Lower leg skin (tissue), 4 donors: ENCODE data around the gene ATP8A2. TPM values are rescaled to one million over a fixed set of nuclear protein-coding genes. Genes with fewer than 3 reads are reported as not detected.

ENCODE experiments used
- DNase-seq, 2 donors: peaks; one replicate each; pipeline ENCODE4 v3.0.0-alpha.2; 2019; ENCODE audit warnings: low spot score in 2 of 2
- H3K4me3 ChIP-seq: fragments of 200-600 bp; sonication (generic); 2 replicates; pipeline ENCODE4 v1.5.1; 2017; ENCODE audit warnings: mild to moderate bottlenecking, low read depth; ENCODE audit not compliant: poor library complexity, severe bottlenecking
- CTCF ChIP-seq, 3 donors: fragments of 450-650 bp; IDR thresholded peaks; one replicate each; pipeline ENCODE4 v1.5.1; 2016; ENCODE audit warnings: antibody characterized with exemption in 3 of 3, mild to moderate bottlenecking in 3 of 3, moderate library complexity in 2 of 3
- POLR2A ChIP-seq, 2 donors: fragments of 450-650 bp; IDR thresholded peaks; one replicate each; pipeline ENCODE4 v1.6.1; 2016 to 2017; ENCODE audit warnings: antibody characterized with exemption in 2 of 2, mild to moderate bottlenecking in 1 of 2, moderate library complexity in 1 of 2
- WGBS, 2 donors: methylation state at CpG; one replicate each; pipeline ENCODE4 v1.1.5; 2018; 5-methylcytosine and 5-hydroxymethylcytosine counted together
- intact Hi-C: fragments of 100-400 bp; cut with DNase I; formaldehyde crosslinking; loops from one replicate; pipeline ENCODE4 v1.15.0; 2023; ENCODE audit warnings: low total_unique reads
- total RNA-seq, 4 donors: library from RNA; depleted of rRNA; stranded (reverse); fragments of >200 nt; gene quantifications; one replicate each; pipeline ENCODE4 v1.1.0, GENCODE V29; 2016

Gene ATP8A2
- total RNA-seq, 4 donors from 2014 or later = 0.05 to 0.23 TPM; not detected in 2

- no peak overlapping the region for H3K4me3 ChIP-seq
- no peak for DNase-seq
- 54 to 63% methylated on average over 5 of the region's 5 CpGs for WGBS, 2 donors
- TF ChIP-seq POLR2A (IDR thresholded peaks at IDR 0.05) = no peak
- no peak for TF ChIP-seq CTCF (IDR thresholded peaks at IDR 0.05)
- intact Hi-C loops = no loop called here
Observed at GRCh38 chr13:25717666-25718197, 346.0 kb downstream of the ATP8A2 start.

GRCh38 chr13:25719666-25720065 lies 347.9 kb downstream of the ATP8A2 start:
- DNase-seq = no peak
- 95 to 100% methylated on average over 2 of the region's 2 CpGs for WGBS, 2 donors
- intact Hi-C loops = no loop called here
- no peak for TF ChIP-seq CTCF (IDR thresholded peaks at IDR 0.05)
- TF ChIP-seq POLR2A (IDR thresholded peaks at IDR 0.05) = no peak
- no peak overlapping the region for H3K4me3 ChIP-seq

GRCh38 chr13:25722893-25723292 lies 351.1 kb downstream of the ATP8A2 start:
- intact Hi-C loops = no loop called here
- H3K4me3 ChIP-seq = no peak overlapping the region
- DNase-seq = no peak
- 58 to 69% methylated on average over 1 of the region's 1 CpG for WGBS, 2 donors
- no peak for TF ChIP-seq CTCF (IDR thresholded peaks at IDR 0.05)
- TF ChIP-seq POLR2A (IDR thresholded peaks at IDR 0.05) = no peak

GRCh38 chr13:25725104-25725503 lies 353.3 kb downstream of the ATP8A2 start:
- H3K4me3 ChIP-seq = no peak overlapping the region
- intact Hi-C loops = no loop called here
- no peak for TF ChIP-seq CTCF (IDR thresholded peaks at IDR 0.05)
- TF ChIP-seq POLR2A (IDR thresholded peaks at IDR 0.05) = no peak
- whole genome bisulfite sequencing, 2 donors = 93 to 96% methylated on average over 3 of the region's 3 CpGs
- no peak for DNase-seq

GRCh38 chr13:25727250-25727649 lies 355.5 kb downstream of the ATP8A2 start:
- DNase-seq = no peak
- intact Hi-C loops = no loop called here

More at GRCh38 chr13:25727250-25727649, 355.5 kb downstream of the ATP8A2 start:
- TF ChIP-seq CTCF (IDR thresholded peaks at IDR 0.05) (no peak), POLR2A (IDR thresholded peaks at IDR 0.05) (no peak)
- 34 to 45% methylated on average over 6 of the region's 6 CpGs for WGBS, 2 donors
- H3K4me3 ChIP-seq = no peak overlapping the region
